Activated T-cell treated with anti-CD3 and anti-CD28 coated beads, Interleukin-2, amount 50 U/mL, for 48 hours (primary cell): ENCODE measurements around the gene ZCCHC18.
"Not testable (repeated sequence)": the region's sequence is repeated elsewhere in the genome, so short reads cannot be mapped to it uniquely, and the experiment has no call there.

Experiments used
- DNase-seq, 2 experiments: peaks; one replicate each; pipeline ENCODE4 v3.0.0-alpha.2; 2020

The ZCCHC18 gene

DNA sequence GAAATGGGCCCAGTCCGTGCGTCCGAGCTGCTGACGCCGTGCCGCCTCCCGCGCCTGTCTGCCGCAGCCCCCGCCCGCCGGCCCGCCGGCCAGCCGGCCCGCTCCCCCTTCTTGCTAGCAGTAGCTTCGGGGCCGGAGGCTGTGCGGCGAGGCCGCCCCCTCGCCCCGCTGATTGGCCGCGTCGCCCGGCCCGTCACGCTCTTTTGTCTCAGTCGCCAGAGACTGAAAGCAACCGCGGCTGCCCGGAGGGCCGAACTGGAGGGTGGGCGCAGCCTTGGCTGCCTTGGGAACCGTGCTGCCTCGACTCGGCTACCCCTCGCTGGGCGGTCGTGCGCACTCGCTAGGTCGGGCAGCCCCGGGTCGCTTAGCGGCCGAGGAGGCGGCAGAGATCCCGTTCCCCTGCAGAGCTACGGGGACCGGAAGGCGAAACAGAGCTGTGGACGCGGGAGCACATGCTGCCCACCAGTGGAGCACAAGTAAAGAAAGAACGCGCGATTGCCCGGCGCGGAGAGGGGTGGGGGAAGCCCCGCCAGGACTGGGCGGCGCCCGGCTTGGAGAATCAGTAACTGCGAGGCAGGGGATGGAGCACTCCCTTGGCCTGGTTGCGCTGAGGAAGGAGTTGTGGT is at the start of gene ZCCHC18:
TSS of gene ZCCHC18 (plus strand) at position 198 of the 626 bp plus-strand sequence. CDS start 1,589 bp downstream, outside the sequence.
- peak; percentile 45 to 53 for DNase-seq

DNA sequence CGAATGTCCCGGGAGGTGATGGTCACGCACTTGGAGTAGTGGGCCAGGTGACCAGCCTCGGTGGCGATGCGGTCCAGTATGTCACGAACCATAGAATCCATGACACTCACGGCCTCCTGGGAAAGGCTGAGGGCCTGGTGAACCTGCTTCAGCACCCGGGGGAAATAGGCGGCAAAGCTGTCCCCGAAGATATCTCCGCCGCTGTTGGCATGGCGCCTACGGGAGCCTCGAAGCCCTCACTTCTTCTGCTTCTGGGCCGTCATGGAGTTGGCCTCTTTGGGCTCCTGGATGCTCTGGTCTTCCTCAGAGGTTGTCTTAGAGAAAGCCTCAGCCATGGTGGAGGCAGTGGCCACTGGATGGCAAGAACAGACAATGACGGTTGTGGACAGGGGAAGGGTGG is 49.7 kb upstream of the ZCCHC18 start:
- DNase-seq = not testable (repeated sequence)

DNA sequence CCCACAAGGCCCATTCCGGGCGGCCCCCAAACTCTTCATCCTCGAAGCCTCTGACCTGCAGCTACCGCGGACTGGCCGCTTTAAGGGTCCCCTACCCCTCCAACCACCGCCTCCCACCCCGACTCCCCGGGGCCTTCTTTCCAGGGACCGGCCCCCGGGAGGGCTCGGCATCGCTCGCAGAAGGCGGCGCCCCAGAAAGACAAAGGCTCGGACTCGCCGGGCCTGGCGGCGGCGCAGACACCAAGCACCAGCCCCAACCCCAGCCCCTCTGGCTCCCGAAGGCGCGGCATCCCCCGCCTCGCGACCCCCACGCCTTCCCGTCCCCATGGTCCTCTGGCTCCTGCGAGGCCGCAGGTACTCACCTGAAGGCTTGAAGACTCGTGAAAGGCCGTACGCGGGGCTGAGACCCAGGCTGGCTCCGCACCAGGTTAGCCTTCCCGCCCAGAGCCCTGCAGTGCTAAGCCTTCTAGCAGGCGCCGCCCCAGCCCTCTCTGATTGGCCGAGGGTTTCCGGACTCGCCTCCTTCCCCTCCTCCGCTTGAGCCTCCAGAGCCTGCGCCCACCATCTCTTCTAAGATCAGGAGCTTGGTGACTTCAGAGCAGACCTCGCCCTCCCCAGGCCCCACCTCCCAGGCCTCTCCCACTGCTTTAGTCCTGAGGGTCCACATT is 36.4 kb upstream of the ZCCHC18 start, which contains the start of gene TMSB15C:
TSS of gene TMSB15C (minus strand) at position 459 of the 668 bp plus-strand sequence.
- DNase-seq = not testable (repeated sequence)

GRCh38 chrX:104077854-104078253 is 34.5 kb upstream of the ZCCHC18 start:
- not testable (repeated sequence) for DNase-seq

- DNase-seq = no peak
These were observed 28.3 kb upstream of the ZCCHC18 start for GRCh38 chrX:104084063-104084462.

DNA sequence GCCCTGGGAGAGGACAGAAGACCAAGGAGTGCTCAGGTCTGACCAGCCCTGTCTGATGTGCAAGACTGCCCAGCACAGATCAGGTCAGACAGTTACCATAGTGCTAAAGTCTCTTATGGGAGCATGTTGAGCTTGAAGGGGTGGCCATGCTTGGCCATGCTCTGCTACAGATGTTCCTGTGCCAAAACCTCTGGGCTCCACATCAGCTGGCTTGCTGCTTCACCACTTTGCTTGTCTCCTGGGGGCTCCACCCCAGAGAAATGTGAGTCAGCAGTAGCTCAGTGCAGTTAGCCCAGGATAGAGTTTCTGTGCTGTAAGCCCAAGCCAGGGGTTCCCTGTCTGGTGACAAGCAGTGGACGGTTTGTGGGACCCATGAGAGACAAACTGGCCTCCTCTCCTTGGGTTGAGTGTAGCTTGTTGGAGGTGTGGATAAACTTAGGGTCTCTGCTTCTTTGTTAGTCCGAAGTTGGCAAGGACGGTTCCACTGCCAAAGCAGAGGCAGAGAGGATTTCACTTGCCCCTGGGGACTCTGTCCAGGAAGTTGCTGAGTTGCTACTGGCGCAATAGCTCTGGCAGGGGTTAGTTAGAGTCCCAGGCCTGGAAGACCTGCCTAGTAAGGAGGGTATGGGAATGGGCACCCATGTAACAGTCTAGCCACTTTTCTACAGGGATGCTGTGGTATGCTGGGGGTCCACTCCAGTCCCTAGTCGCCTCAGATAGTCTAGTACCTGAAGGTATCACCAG is 27.6 kb upstream of the ZCCHC18 start:
- no peak for DNase-seq

GRCh38 chrX:104085477-104085876 is 26.8 kb upstream of the ZCCHC18 start:
- no peak for DNase-seq

GRCh38 chrX:104085919-104086318 is 26.4 kb upstream of the ZCCHC18 start:
- no peak for DNase-seq

DNA sequence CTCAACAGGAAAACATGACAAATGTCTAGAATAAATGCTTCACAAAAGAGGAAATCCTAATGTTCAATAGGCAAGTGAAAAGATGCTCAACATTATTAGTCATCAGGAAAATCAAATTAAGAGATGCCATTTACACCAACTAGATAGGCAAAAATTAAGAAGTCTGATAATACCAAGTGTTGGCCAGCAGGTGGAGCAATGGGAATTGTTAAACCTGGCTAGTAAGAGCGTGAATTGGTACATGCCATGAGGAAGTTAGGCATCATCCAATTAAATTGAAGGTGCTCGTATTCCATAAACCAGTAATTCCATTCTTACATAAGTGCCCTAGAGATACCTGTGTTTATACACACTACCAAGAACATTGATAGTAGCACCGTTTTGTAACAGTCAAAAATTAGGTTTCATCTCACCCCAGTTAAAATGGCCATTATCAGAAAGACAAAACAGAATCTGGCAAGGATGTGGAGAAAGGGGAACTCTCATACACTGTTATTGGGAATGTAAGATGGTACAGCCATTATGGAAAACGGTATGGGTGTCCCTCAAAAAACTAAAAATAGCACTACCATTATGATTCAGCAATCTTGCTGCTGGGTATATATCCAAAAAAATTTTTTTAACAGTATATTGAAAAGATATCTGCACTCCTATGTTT is 14.0 kb upstream of the ZCCHC18 start:
- DNase-seq = peak in 1 of 2 experiments; percentile 38

DNA sequence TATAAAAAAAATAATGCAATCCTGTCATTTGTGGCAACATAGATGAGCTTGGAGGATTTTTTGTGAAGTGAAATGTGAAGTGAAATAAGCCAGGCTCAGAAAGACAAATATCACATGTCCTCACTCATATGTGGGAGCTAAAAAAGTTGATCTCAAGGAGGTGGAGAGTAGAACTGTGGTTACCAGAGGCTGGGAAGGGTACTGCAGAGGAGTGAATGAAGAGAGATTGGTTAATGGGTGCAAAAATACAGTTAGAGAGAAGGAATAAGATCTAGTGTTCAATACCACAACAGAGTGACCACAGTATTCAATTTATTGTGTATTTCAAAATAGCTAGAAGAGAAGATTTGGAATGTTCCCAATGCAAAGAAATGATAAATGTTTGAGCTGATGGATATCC is 13.4 kb upstream of the ZCCHC18 start:
- no peak for DNase-seq

DNA sequence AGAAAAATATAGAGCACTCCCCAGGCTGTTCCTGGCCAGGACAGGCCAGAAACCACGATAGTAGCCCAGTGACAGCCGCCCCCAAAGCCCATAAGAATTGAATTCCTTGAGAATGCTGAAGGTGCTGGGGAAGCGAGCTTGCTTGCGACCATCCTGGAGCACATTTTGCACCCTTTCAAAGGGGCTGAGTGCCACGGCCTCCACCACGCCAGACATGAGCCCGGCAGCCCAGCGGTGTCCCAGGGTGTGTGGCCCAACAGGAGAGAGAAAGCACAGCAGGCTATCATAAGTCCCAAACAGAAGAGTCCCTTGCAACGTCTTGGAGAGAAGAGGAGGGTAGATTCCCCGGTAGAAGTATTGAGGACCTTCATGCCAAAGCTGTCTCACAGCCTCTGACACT is 7.6 kb upstream of the ZCCHC18 start:
- no peak for DNase-seq

DNA sequence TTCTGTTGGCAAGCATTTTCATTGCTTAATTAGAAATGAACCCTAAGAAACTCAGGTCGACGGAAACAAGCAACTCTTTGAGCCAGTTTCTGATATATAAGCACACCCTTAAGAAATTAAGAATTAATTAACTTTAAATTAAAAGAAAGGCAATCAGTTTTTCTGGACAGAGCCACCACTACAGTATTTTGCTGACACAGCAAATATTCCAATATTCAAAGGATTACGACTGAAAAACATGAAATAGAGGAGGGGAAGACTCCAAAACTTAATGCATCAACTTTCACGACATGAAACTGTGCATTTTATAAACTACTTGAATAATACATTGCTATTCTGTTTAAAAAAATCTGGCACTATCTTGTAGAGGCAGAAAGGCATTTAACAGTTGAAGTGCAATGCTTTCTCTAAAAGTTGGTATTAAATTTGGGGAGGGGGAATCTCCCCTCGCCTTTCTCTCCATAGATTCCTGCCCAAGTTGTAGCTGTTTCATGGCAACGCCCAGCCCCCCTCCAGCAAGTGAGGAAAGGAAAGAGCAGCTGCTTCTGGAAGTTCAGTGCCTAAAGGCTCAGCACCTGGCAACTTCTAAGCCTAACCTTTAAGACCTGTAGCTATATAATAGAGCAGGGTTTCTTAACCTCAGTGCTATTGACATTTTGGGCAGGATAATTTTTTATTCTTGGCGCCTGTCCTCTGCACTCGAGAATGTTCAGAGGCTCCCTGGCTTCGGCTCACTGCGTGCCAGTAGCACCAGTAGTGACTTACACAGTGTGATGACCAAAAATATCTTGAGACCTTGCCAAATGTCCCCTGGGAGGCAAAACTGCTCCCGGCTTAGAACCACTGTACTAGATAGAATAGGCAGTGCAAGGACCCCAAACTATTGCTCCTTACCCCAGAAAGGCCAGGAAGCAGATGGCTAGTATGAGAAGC is 6.7 kb upstream of the ZCCHC18 start:
- no peak for DNase-seq

DNA sequence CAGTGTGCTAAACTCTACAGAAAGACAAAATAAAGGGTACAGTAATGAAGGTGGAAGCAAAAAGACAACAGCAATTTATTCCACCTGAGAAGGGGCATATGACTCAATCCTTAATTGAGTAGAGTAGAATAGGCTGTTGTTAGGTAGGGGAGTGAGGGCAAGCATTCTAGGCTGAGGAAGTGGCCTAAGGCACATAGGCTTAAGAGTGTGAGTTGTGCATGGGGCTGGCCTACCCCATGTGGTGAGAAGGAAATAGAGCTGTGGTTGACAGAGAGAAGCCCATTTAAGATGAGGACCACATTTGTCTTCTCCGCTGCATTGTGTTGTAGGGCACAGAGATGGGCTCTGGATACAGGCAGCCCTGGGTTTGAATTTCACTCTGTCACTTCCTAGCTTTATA is 3.4 kb upstream of the ZCCHC18 start:
- no peak for DNase-seq

DNA sequence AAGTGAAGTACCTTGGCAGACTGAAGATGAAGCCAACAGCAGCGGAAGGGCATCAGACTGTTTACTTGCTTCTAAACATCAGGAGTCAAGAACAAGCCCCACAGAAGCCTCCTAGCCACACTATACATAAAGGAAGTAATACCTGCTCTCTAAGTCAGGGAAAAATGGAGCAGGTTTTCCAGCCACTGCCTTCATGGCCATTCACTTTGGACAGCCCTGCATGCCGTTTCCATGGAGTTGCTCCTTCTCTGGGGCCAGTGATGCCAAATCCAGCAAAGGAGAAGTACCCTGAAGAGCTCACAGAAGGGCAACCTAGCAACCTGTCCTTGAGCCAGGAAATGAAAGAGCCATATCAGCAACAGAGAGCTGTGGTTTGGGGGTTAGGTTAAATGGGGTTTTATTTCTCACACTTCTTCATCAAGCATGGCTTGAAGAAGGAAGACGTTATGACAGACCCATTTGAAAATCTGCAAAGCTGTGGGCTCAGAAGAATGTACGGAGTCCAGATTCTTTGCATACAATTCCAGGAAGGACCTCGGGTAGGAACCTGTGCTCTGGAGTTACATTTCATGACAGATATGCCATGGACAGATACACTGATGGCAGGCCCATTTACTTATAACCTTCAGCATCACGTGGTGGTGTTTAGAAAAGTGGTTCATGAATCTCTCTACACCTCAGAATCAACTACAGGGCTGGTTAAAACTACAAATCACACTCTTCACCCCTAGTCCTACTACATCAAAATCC is 1.7 kb upstream of the ZCCHC18 start:
- not testable (repeated sequence) for DNase-seq

GRCh38 chrX:104113222-104113965 is 1.1 kb downstream of the ZCCHC18 start:
- peak; percentile 55 to 62 for DNase-seq

GRCh38 chrX:104117759-104118158 is 5.4 kb downstream of the ZCCHC18 start:
- no peak for DNase-seq

- no peak for DNase-seq
These were observed 6.4 kb downstream of the ZCCHC18 start for GRCh38 chrX:104118765-104119164.

GRCh38 chrX:104122829-104123228 is 10.5 kb downstream of the ZCCHC18 start:
- no peak for DNase-seq

DNA sequence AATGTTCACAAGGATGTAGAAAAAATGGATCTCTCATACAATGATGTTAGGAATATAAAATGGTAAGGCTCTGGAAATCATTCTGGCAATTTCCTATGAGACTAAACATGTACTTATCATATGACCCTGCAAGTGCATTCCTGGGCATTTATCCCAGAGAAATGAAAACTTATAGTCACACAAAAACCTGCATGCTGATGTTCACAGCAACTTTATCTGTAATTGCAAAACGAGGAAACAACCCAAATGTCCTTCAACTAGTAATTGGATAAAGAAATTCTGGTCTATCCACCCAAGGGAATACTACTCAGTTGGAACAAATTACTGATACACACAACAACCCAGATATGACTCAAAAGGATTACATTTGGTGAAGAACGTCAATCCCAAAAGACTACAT is 14.5 kb downstream of the ZCCHC18 start:
- no peak for DNase-seq

DNA sequence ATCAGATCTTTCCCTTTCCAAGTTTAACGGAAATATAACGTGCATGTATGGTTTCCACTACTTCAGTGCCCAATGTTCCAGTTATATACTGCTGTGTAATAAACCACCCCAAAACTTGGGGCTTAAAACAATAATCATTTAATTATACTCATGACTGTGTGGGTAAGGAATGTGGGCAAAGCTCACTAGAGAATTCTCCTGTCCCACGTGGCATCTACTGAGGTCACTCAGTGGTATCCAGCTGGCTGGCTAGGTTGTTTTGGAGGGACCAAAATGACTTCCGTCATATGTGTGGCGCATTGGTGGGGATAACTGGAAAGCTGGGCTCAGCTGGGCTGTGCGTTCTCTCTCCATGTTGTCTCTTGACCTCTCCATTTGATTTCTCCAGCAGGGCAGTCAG is 18.5 kb downstream of the ZCCHC18 start:
- DNase-seq = no peak
